Stimulated activated CD4-positive, alpha-beta T cell treated with anti-CD3 and anti-CD28 coated beads, Interleukin-1b, Interleukin-23, amount 100 ng/mL, for 1 hour (primary cell): ENCODE data around the gene BICDL1.
"Not testable (repeated sequence)": the region's sequence is repeated elsewhere in the genome, so short reads cannot be mapped to it uniquely, and the experiment has no call there.

Experiments used
- DNase-seq, 2 donors: peaks; one replicate each; pipeline ENCODE4 v3.0.0-alpha.2; 2020; ENCODE audit warnings: low read depth in 2 of 2

The BICDL1 gene, protein sequence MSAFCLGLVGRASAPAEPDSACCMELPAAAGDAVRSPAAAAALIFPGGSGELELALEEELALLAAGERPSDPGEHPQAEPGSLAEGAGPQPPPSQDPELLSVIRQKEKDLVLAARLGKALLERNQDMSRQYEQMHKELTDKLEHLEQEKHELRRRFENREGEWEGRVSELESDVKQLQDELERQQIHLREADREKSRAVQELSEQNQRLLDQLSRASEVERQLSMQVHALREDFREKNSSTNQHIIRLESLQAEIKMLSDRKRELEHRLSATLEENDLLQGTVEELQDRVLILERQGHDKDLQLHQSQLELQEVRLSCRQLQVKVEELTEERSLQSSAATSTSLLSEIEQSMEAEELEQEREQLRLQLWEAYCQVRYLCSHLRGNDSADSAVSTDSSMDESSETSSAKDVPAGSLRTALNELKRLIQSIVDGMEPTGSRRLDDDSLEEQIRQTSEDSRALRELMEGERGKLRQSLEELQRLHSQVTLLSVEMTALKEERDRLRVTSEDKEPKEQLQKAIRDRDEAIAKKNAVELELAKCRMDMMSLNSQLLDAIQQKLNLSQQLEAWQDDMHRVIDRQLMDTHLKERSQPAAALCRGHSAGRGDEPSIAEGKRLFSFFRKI

DNA sequence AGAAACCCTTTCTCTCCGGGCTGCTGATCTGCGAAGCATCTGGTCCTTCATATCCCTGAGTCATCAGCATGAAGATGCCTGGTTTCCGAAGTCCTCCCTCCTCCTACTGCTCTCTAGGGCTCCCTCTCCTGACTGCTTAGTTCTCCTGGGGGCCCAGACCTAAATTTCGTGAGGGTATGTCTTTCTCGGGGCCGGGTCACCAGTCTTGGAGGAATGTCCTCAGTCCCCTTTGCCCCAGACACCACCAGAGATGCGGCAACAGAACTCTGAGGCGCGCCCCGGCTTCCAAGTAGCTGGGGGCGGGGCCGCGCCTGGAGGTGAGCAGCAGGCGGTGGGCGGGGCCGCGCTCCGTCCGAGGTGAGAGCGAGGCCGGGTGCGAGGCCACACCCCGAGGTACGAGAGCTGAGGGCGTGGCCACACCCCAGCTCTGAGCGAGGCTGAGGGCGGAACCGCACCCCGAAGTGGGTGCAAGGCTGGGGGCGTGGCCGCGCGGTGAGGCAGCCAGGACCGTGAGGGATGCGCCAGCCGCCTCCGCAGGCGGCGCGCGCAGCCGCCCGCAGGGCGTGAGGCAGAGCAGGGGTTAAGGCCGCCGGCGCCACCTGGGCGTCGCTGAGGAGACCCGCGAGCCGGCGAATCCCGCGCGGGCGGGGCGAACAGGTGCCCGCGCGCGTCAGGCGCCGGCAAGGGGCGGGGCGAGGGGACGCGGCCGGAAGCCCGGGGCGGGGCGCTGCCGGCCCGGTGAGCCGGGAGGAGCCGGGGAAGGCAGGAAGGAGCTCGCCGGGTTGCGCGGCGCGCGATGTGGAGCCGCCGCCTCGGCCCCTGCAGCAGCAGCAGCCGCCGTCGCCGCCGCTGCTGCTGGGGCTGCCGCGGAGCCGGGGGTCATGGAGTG is at the start of gene BICDL1:
BICDL1 (plus strand) TSS at position 765 of the 889 bp plus-strand sequence. CDS start 633 bp downstream, outside the sequence.
- peak; percentile 94 to 98 for DNase-seq

DNA sequence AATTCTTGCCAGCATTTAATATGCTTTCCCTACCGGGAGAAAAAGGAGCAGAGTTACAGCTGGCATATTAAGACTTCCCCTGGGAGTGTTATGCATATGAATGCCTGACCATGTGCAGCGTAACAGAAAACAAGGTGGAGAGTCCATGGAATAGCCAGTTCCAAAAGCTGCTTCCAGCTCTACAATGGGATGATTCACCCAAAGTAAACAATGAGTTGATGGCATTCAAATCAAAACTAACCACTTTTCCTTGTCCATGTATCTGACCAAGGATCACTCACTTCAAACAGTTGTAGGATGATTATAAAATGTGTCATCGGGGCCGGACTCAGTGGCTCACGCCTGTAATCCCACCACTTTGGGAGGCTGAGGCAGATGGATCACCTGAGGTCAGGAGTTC is 48.1 kb upstream of the BICDL1 start:
- no peak for DNase-seq

DNA sequence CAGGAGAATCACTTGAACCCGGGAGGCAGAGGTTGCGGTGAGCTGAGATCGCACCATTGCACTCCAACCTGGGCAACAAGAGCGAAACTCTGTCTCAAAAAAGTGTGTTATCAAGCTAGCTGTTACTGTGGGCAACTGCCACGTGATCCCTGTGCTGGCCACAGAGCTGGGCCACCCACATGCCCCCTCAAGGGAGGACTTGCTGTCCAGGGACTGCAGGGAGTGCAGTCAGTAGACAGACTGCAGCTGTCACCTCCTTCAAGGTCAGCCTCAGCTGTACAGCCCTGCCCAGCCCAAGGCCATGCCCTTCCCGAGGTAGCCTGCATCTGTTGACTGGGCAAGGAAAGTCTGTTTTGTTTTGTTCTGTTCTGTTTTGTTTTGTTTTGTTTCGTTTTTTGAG is 46.6 kb upstream of the BICDL1 start:
- DNase-seq, result no peak

DNA sequence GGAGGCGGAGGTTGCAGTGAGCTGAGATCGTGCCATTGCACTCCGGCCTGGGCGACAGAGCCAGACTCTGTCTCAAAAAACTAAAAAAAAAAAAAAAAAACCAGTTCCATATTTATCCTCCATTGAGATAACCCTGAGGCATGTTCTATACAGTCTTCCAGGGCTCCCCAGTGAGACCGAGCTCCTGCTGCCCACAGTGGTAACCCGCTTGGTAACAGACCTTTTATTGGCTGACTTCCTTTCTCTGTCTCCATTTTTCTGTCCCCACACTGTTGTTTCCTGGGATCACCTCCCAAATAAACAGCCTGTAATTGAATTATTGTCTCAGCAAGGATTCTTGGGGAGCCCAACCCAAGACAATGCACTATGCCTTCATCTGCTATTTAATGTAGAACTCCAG is 42.8 kb upstream of the BICDL1 start:
- DNase-seq, result no peak

DNA sequence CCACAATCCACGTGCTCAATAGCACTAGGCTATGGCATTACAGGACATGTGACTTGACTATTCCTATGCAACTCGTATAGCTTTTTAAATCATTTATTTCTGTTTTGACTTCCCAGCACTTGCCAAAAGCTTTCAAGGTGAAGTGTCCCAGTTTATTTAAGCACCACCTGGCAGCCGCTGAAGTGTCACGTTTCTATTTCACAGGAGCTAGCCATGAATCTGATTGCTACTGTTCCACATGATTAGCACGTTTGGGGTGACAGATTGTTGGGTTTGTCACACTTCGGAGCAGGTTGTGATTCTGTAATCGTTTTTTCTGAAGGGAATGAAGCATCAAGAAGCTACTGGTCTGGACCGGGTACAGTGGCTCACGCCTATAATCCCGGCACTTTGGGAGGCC is 39.9 kb upstream of the BICDL1 start:
- DNase-seq, result no peak

DNA sequence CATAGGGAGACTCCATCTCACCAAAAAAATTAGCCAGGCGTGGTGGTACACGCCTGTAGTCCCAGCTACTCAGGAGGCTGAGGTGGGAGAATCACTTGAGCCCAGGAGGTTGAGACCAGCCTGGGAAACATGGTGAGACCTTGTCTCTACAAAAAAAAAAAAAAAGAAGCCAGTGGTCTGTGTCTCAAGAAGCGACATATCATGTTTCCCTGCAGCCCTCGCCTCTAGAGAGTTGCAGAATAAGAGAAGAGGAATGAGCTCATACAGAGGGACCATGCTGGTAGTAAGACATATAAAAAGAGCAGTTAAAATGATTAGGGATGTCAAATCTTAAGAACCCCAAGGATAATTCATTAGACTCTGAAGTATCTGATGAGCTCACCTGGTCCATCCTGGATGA is 39.4 kb upstream of the BICDL1 start:
- no peak for DNase-seq

DNA sequence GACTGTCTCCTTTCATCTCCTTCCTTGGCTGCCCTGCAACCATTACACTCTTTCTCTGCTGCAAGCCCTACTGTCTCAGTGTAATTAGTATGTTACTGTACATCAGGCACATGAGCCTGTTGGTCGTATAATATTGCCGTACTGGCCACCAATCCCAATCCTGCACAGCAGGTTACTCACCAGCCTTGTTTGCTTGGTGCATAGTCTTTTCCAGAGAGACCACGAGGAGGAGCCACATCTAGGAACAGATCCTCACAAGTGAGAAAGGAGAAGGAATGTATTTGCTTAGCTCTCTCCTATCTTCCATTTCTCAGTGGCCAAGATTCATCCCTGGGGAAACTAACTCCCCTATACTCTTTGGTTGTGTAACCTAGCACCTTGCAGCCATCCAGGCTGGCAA is 33.0 kb upstream of the BICDL1 start:
- DNase-seq, result no peak

DNA sequence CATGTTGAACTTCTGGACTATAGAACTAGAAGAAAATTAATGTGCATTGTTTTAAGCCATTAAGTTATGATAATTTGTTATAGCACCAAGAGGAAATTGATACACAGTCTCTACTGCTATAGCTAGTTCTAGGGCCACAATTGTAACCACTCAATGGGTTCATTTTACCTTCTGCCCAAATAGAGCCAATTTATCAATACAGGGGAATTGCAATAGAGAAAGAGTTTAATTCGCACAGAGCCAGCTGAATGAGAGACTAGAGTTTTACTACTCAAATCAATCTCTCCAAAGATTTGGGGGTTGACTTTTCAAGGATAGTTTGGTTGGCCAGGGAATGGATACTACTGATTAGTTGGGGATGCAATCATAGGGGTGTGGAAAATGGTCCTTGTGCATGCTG is 31.9 kb upstream of the BICDL1 start:
- no peak for DNase-seq

DNA sequence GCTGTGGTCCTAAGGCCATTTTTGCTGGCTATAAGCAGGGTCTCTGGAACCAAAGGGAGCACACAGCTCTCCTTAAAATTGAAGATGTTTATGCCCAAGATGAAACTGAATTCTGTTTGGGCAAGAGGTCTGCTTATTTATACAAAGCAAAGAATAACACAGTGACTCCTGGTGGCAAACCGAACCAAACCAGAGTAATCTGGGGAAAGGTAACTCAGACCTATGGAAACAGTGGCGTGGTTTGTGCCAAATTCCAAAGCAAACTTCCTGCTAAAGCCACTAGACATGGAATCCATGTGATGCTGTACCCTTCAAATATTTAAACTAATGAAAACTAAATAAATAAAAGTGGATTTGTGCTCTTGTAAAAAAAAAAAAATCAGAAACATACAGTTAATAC is 29.6 kb upstream of the BICDL1 start:
- no peak for DNase-seq

DNA sequence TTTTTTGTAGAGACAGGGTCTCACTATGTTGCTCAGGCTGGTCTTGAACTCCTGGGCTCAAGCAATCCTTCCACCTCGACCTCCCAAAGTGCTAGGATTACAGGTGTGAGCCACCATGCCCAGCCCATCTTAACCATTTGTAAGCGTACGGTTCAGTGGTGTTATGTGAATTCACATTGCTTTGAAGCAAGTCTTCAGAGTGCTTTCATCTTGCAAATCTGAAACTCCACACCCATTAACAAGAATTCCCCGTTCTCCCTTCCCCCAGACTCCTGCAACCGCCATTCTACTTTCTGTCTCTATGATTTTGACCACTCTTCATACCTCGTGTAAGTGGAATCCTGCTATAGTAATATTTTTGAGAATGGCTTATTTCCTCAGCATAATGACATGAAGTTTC is 24.9 kb upstream of the BICDL1 start:
- DNase-seq, result no peak

DNA sequence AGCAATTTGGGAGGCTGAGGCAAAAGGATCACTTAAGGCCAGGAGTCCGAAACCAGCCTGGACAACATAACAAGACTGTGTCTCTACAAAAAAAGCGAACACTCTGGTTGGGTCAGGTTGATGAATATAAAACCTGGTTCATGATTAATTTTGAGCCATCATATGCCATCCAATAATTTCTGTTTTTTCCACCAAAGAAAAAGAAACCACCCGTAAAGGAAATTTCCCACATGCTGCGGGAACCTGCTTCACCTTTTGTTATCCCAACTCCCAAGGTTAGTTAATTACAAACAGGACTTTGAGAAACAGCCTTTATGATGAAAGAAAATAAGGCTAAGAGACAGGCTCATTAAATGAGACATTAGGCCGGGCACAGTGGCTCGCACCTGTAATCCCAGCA is 24.1 kb upstream of the BICDL1 start:
- DNase-seq, result no peak

DNA sequence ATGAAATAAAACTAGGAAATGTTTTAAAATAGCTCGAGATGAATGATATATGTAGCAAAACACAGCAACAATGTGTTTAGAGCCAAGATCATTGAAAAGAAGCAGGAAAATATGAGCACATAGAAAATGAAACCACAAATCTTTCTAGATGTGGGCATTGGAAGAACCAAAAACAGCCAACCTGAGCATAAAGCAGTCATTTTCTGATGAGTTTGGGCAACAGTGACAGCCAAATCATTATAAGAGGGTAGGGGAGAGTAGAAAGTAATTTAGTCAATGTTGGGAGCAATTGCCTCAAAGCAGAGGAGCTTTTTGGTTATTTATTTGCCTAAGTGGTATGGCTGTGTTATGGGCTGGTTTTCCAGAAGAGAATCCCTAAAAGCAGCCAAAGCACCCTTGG is 8.8 kb upstream of the BICDL1 start:
- no peak for DNase-seq

DNA sequence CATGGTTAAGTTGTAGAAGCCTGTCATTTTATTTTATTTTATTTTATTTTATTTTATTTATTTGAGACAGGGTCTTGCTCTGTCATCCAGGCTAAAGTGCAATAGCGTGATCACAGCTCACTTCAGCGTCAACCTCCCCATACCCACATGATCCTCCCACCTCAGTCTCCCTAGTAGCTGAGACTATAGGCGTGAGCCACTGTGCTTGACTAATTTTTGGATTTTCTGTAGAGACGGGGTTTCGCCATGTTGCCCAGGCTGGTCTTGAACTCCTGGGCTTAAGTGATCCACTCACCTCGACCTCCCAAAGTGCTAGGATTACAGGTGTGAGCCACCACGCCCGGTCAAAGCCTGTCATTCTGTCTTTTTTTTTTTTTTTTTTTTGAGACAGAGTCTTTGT is 8.3 kb upstream of the BICDL1 start:
- DNase-seq, result not testable (repeated sequence)

DNA sequence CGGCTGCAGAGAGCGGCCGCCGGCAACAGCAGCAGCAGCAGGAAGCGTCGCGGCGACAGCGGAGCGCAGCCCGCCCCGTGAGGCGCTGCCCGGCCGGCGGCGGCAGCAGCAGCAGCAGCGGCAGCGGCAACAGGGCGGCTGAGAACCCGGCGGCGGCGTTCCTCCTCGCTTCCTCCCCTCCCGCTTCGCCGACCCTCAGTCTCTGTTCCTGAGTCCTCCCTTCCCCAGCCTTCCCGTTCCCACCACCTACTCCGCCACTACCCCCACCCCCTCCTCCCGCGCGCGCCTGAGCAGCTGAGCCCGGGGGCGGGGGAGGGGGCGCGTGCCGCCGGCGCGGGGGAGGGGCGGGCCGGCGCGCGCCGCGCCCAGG is 310 bp downstream of the BICDL1 start:
- DNase-seq, result peak in 1 of 2 donors; percentile 15

DNA sequence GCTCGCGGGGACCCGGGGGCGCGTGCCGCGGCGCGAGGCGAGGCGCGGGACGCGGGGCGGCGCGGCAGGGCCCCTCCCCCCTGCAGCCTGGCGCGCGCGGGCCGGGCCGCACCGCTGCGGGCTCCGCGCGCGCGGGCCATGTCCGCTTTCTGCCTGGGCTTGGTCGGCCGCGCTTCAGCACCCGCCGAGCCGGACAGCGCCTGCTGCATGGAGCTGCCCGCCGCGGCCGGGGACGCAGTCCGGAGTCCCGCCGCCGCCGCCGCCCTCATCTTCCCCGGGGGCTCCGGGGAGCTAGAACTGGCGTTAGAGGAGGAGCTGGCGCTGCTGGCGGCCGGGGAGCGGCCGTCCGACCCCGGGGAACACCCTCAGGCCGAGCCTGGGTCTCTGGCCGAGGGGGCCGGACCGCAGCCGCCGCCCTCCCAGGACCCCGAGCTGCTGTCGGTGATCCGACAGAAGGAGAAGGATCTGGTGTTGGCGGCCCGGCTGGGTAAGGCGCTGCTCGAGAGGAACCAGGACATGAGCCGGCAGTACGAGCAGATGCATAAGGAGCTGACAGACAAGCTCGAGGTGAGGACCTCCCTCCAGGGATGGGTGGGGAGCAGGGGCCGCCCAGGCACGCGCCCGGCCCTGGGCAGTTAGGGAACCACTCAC is 820 bp downstream of the BICDL1 start:
- DNase-seq, result peak in 1 of 2 donors; percentile 26

DNA sequence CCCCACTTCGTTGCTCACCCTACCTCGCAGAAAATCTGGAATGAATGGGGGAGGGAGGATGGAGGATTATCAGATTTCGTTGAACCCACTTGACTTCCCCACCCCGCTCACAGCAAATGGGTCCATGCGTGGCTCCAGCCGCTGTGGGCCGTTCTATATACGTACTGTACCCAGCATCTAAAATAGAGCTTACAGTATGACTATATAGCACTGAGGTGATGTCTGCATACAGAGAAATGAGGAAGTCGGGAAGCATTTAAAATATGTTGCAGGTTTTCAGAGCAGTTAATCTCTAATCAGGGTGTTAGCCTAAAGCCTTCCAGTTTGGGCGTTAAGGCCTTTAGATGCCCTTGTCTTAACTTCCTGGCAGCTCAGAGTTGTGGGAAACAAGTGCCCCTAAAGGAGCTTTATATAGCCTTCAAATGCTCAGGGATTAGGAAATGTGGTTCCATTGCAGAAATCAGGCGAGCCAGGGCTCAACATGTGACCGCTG is 1.4 kb downstream of the BICDL1 start:
- DNase-seq, result no peak

DNA sequence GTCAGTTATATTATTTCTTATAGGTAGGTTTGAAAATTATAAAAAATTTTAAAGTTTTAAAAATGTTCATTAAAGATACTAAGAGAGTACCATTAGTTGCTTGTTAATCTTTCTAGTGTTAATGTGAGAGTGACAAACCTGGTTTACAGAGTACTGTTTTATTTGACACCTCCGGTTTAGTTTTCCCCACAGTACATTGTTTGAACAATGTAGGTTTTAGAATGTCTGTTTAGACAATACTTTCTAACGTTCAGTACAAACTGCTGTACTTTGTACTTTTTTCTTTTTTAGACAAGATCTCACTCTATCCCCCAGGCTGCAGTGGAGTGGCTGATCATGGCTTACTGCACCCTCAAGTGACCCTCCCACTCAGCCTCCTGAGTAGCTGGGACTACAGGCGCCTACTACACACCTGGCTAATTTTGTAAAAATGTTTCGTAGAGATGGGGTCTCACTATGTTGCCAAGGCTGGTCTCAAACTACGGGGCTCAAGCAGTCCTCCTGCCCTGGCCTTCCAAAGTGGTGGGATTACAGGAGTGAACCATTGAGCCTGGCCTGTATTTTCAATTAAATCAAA is 3.2 kb downstream of the BICDL1 start:
- DNase-seq, result no peak

DNA sequence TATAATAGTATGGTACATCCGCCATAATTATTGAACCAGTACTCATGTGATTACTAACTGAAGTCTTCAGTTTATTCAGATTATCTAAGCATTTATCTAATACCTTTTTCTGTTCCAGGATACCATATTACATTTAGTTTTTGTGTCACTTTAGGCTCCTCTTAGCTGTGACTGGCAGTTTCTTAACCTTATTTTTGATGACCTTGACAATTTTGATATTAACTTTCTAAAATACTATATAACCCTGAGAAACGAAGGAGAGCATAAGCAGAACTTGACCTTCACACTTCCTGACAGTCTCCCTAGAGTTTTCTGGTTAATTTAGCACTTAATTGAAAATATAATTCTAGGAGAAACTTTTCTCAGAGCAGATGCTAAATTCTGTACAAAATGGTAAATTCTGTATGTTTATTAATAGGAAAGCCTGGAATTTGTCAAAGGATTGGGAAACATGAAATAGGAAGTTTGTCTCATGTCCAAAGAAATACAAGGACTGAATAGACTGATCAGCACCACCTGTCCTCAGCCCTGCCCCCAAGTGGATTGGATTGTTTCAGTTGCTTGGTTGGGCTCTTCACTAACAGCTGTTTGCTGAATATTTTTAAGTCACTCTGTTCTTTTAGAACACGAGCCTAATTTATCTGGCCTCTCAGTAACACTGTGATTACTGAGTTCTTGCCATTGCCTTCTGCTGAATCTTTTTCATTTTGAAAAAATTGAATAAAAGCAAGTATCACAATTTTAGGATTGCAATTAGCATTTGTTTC is 6.0 kb downstream of the BICDL1 start:
- DNase-seq, result no peak

DNA sequence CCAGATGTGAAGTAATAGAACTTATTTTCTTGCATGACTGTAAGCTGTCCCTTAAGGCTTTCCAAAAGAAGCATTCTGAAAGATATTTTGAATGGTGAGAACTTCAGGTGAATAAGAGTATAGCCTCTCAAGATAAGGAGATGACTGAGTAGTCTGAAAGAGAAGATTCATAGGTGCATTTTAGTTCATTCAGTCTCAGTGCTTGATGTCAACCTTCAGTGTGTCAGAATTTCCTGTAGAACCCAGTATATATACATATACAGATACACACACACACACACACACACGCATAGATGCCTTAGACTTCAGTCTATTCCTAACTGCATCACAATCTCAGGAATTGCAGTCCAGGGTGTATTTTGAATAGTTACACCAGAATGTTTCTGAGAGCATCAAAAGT is 7.4 kb downstream of the BICDL1 start:
- no peak for DNase-seq

DNA sequence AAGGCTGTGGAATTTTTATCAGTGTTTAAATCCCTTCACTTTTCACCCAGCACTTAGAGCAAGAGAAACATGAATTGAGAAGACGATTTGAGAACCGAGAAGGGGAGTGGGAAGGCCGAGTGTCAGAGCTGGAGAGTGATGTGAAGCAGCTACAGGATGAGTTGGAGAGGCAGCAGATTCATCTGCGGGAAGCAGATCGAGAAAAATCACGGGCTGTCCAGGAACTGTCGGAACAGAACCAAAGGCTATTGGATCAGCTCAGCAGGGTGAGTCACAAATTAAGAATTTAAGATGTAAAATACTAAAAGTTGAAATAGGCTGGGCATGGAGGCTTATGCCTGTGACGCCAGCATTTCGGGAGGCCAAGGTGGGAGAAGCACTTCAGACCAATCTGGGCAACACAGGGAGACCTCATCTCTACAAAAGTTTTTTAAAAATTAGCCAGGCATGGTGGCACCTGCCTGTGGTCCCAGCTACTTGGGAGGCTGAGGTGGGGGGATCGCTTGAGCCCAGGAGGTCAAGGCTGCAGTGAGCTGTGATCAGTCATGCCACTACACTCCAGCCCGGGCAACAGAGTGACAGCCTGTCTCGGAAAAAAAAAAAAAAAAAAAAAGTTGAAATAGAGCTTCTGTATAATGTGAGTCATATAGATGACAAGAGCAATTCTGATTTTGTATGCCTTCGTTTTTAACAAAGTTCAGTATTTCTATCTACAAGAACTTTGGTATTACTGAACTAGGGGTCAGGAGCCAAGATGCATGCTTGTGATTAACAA is 9.6 kb downstream of the BICDL1 start:
- no peak for DNase-seq
